Keratinocyte (primary cell): ENCODE data around the gene TUBB2A. TPM values are rescaled to one million over a fixed set of nuclear protein-coding genes. Genes with fewer than 3 reads are reported as not detected.
"Not testable (repeated sequence)": the region's sequence is repeated elsewhere in the genome, so short reads cannot be mapped to it uniquely, and the experiment has no call there.

Source experiments
- DNase-seq: peaks from one replicate; pipeline ENCODE4 v3.0.0-alpha.2; 2011; ENCODE audit warnings: low read depth, missing footprints, low spot score
- FAIRE-seq: peaks from 2 replicates; lab custom pipeline; 2011; peaks lifted over from hg19 to GRCh38; lab: Jason Lieb, UNC
- H2AFZ ChIP-seq: 2 replicates; pipeline ENCODE4 v1.6.0; 2012; ENCODE audit warnings: low read length, control low read depth, inconsistent platforms; ENCODE audit not compliant: control insufficient read depth
- H3K27ac ChIP-seq: 2 replicates; pipeline ENCODE4 v1.5.1; 2011; ENCODE audit warnings: low read length; ENCODE audit not compliant: control insufficient read depth, insufficient read depth
- H3K27me3 ChIP-seq: 3 replicates; pipeline ENCODE4 v1.6.0; 2011; ENCODE audit warnings: low read length; ENCODE audit not compliant: control insufficient read depth, insufficient read depth; ENCODE audit errors: extremely low read depth
- H3K36me3 ChIP-seq, 2 experiments: 2 replicates in 1 of 2; 3 replicates in 1 of 2; pipeline ENCODE4 v1.5.1; 2011; ENCODE audit warnings: low read length in 2 of 2, mild to moderate bottlenecking in 1 of 2; ENCODE audit not compliant: control insufficient read depth in 2 of 2, insufficient read depth in 2 of 2; ENCODE audit errors: extremely low read depth in 1 of 2
- H3K4me1 ChIP-seq: 3 replicates; pipeline ENCODE4 v1.5.1; 2011; ENCODE audit warnings: low read length; ENCODE audit not compliant: control insufficient read depth, insufficient read depth; ENCODE audit errors: extremely low read depth
- H3K4me2 ChIP-seq: 3 replicates; pipeline ENCODE4 v1.6.0; 2011; ENCODE audit warnings: low read depth, low read length; ENCODE audit not compliant: control insufficient read depth, insufficient read depth; ENCODE audit errors: extremely low read depth
- H3K4me3 ChIP-seq, 3 experiments: fragments of 200-600 bp in 1 of 3; sonication (generic) in 1 of 3; 2 replicates in 2 of 3; 3 replicates in 1 of 3; pipeline ENCODE4 v1.5.1; 2011 to 2016; ENCODE audit warnings: low read length in 3 of 3, mild to moderate bottlenecking in 3 of 3, control low read depth in 2 of 3, inconsistent platforms in 1 of 3, low read depth in 1 of 3, mixed read lengths in 1 of 3, mixed run types in 1 of 3, moderate library complexity in 1 of 3; ENCODE audit not compliant: control insufficient read depth in 2 of 3, insufficient read depth in 2 of 3; ENCODE audit errors: extremely low read depth in 1 of 3
- H3K79me2 ChIP-seq: 2 replicates; pipeline ENCODE4 v1.6.0; 2012; ENCODE audit warnings: low read length; ENCODE audit not compliant: control insufficient read depth, insufficient read depth
- H3K9ac ChIP-seq: 3 replicates; pipeline ENCODE4 v1.6.0; 2011; ENCODE audit warnings: low read length; ENCODE audit not compliant: control insufficient read depth, insufficient read depth; ENCODE audit errors: extremely low read depth
- H3K9me1 ChIP-seq: 3 replicates; pipeline ENCODE4 v1.6.0; 2011; ENCODE audit warnings: low read length; ENCODE audit not compliant: control insufficient read depth, insufficient read depth; ENCODE audit errors: extremely low read depth
- H3K9me3 ChIP-seq: 2 replicates; pipeline ENCODE4 v1.5.1; 2012; ENCODE audit warnings: low read depth, low read length; ENCODE audit not compliant: control insufficient read depth
- H4K20me1 ChIP-seq: 3 replicates; pipeline ENCODE4 v1.6.0; 2011; ENCODE audit warnings: low read length; ENCODE audit not compliant: control insufficient read depth, insufficient read depth; ENCODE audit errors: extremely low read depth
- EZH2 ChIP-seq: IDR thresholded peaks from one replicate; pipeline ENCODE4 v1.6.1; 2012; ENCODE audit warnings: inconsistent platforms, mild to moderate bottlenecking, low read length, moderate library complexity
- dilution Hi-C: fragments of 300-500 bp; cut with MboI; formaldehyde crosslinking; loops from one replicate; pipeline ENCODE4 v1.7.0; 2020; ENCODE audit warnings: low sequenced_read_pairs; ENCODE audit not compliant: extremely low pct_ligation_motif_present
- polyA plus RNA-seq, 5 experiments: library from polyadenylated mRNA; depleted of rRNA in 3 of 5; stranded (reverse) in 3 of 5; stranded (forward) in 1 of 5; unstranded in 1 of 5; fragments of >200 nt; gene quantifications; 1 replicate in 1 of 5; 2 replicates in 3 of 5; 3 replicates in 1 of 5; pipeline versions ENCODE4 v1.2.1 to v1.2.3, GENCODE V29; 2011 to 2012; ENCODE audit warnings: missing spikeins in 2 of 5, low read depth in 1 of 5, low replicate concordance in 1 of 5
- TF ChIP-seq, protein P1 (sequence below), 3 experiments: IDR thresholded peaks in 1 of 3; conservative IDR thresholded peaks in 1 of 3; optimal IDR thresholded peaks in 1 of 3; 2 replicates in 2 of 3; 3 replicates in 1 of 3; pipeline versions ENCODE3 to v1.5.1; 2011; ENCODE audit warnings: low read length in 3 of 3, mild to moderate bottlenecking in 3 of 3, moderate library complexity in 2 of 3, control low read depth in 1 of 3, inconsistent platforms in 1 of 3; ENCODE audit not compliant: insufficient read depth in 2 of 3; ENCODE audit errors: extremely low read depth in 1 of 3

TUBB2A gene
- polyA plus RNA-seq, 1 donor (not counting 4 experiments of a cell fraction or from before 2014, with no cell fraction given): 58.8 TPM

DNA sequence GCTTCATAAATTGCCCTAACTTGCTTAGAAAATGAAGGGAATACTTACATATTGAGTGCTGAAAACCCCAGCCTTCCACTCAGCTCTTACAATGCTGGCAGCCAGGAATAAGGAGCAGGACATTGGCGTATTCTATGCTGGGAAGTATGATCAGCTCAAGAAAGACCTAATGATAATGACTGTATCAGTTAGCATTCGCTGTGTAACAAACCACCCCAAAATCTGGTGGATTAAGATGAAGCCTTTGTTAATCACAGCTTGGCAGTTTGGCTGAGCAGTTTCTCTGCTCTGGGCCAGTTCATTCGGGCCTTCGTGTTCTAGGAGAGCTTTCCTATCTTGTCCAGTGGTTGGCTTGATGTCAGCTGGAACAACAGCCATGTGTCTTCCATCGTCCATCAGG, 33.4 kb upstream of the TUBB2A start:
- TF ChIP-seq, protein P1, sequence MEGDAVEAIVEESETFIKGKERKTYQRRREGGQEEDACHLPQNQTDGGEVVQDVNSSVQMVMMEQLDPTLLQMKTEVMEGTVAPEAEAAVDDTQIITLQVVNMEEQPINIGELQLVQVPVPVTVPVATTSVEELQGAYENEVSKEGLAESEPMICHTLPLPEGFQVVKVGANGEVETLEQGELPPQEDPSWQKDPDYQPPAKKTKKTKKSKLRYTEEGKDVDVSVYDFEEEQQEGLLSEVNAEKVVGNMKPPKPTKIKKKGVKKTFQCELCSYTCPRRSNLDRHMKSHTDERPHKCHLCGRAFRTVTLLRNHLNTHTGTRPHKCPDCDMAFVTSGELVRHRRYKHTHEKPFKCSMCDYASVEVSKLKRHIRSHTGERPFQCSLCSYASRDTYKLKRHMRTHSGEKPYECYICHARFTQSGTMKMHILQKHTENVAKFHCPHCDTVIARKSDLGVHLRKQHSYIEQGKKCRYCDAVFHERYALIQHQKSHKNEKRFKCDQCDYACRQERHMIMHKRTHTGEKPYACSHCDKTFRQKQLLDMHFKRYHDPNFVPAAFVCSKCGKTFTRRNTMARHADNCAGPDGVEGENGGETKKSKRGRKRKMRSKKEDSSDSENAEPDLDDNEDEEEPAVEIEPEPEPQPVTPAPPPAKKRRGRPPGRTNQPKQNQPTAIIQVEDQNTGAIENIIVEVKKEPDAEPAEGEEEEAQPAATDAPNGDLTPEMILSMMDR (optimal IDR thresholded peaks at IDR 0.05 in 1 of 3, IDR thresholded peaks at IDR 0.05 in 1 of 3, conservative IDR thresholded peaks at IDR 0.05 in 1 of 3; ENCODE audit: extremely low read depth in 1 of 3, insufficient read depth in 2 of 3, low read length in 3 of 3): no peak
- TF ChIP-seq EZH2: no peak
- dilution Hi-C loops: no loop called here
- H3K9me1 ChIP-seq: no peaks in the 10 kb centered on the region
- no peak overlapping the region for H3K4me3 ChIP-seq
- DNase-seq (no peak), FAIRE-seq (no peak)
- no peak overlapping the region for H2AFZ ChIP-seq
- H3K9me3 ChIP-seq: no peaks in the 10 kb centered on the region
- no peak overlapping the region for H3K27ac ChIP-seq
- no peaks in the 10 kb centered on the region for H3K79me2 ChIP-seq
- H3K9ac ChIP-seq: no peak overlapping the region
- no peaks in the 10 kb centered on the region for H4K20me1 ChIP-seq
- H3K36me3 ChIP-seq: no peaks in the 10 kb centered on the region
- no peaks in the 10 kb centered on the region for H3K27me3 ChIP-seq
- H3K4me1 ChIP-seq: no peaks in the 10 kb centered on the region
- no peak overlapping the region for H3K4me2 ChIP-seq

DNA sequence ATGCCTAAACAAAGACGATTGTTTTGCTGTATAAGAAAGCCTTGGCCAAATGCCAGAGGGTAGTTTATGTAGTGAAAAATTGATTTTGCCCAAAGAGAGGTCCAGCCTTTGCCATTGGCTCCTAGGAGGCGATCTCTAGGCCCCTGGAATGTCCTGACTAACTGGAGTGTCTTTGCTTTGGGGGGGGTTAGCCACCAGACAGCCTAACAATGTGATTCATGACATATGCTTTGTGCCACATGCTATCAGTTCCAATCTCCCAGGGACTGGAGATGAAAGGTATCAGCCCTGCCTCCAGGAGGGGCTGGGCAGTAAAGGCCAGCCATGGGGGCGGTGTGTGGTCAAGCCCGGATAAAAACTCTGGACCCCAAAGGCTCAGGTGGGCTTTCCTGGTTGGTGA, 32.7 kb upstream of the TUBB2A start:
- Histone ChIP-seq H3K9ac (no peak overlapping the region), H3K27ac (no peak overlapping the region), H3K27me3 (no peaks in the 10 kb centered on the region), H3K9me3 (no peaks in the 10 kb centered on the region), H3K36me3 (no peaks in the 10 kb centered on the region), H3K9me1 (no peaks in the 10 kb centered on the region), H2AFZ (no peak overlapping the region), H3K4me1 (no peaks in the 10 kb centered on the region), H3K4me3 (no peak overlapping the region), H4K20me1 (no peaks in the 10 kb centered on the region), H3K79me2 (no peaks in the 10 kb centered on the region), H3K4me2 (no peak overlapping the region)
- DNase-seq: no peak
- dilution Hi-C loops: no loop called here
- no peak for TF ChIP-seq EZH2
- TF ChIP-seq, protein P1 (optimal IDR thresholded peaks at IDR 0.05 in 1 of 3, IDR thresholded peaks at IDR 0.05 in 1 of 3, conservative IDR thresholded peaks at IDR 0.05 in 1 of 3; ENCODE audit: extremely low read depth in 1 of 3, insufficient read depth in 2 of 3, low read length in 3 of 3): no peak
- no peak for FAIRE-seq

DNA sequence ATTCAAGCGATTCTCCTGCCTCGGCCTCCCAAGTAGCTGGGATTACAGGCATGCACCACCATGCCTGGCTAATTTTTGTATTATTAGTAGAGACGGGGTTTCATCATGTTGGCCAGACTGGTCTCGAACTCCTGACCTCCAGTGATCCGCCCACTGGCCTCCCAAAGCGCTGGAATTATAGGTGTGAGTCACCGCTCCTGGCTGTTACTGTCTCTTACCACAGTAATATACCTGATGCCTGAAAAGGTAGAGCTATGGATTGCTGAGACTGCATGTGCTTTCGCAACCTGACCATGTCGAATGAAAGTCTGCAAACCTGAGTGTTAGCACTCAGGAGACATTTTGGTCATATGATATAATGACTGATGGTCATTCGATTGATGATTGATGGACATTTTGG, 31.8 kb upstream of the TUBB2A start:
- H3K27me3 ChIP-seq, H3K36me3 ChIP-seq, H3K4me3 ChIP-seq, H3K9ac ChIP-seq, H3K4me2 ChIP-seq, FAIRE-seq, H3K9me1 ChIP-seq, DNase-seq, H3K4me1 ChIP-seq, H3K27ac ChIP-seq, H3K9me3 ChIP-seq, H3K79me2 ChIP-seq, H4K20me1 ChIP-seq, H2AFZ ChIP-seq, dilution Hi-C loops: not testable (repeated sequence)
